Stimulated activated CD4-positive, alpha-beta T cell treated with anti-CD3 and anti-CD28 coated beads, Interleukin-15, amount 100 ng/mL, for 24 hours (primary cell): ENCODE measurements around the gene ZP2.
"Not testable (repeated sequence)": the region's sequence is repeated elsewhere in the genome, so short reads cannot be mapped to it uniquely, and the experiment has no call there.

Source experiments
- DNase-seq: peaks from one replicate; pipeline ENCODE4 v3.0.0-alpha.2; 2020

ZP2 gene

DNA sequence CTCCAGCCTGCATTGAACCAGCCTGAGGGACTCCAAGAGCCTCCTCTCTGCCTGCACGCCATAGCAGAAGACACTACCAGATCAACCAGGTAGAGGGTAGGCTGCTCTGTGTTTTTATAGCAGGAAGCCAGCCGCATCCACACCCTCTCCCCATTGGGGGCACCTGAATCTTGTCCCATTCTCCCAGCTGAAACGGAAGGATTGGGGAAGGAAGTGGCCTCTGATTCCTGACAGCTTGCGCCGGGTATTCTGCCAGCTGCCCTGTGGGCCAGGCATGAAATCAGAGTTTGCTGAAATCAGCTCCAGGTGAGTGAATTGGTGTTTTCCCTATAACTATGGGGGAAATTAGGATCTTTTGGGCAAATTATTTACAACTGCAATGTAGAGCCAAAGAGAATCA is at the start of gene ZP2:
Gene ZP2, minus strand, starts transcription at position 89 of the 400 bp plus-strand sequence. Its CDS starts 27 bp downstream, at position 62.
- no peak for DNase-seq

DNA sequence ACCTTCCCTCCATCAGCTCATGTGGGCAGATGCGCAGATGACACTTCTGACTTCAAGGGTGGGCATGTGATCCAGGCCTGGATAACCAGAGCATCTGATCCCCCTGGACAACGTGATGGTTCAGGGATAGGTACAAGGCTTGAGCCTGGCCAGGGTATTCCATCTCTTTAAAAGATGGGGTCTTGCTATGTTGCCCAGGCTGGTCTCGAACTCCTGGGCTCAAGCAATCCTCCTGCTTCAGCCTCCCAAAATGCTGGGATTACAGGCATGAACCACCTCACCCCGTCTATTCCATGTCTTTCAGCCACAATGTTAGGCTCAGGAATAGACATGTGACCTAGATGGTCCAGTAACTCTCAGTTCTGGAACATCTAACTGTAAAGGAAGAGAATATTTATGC is 45.9 kb upstream of the ZP2 start:
- DNase-seq = no peak

DNA sequence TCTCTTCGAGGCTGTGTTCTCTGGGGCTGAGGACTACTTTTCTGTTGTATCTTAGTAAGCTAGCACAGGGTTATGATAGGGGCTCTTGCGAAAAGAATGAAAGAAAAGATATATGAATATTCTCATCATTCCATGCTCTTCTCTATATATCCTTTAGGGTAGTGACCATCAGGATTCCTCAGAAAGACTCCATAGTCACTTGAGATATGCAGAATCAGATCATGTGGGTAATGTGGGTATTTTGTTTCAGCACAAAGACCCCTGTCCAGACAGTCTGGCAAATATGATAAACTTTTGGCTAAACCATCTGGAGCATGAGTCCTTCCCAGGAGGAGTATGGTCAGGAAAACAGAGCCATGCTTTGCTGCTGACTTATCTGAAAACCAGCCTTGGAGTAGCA is 45.3 kb upstream of the ZP2 start:
- no peak for DNase-seq

GRCh38 chr16:21253470-21253869 is 42.1 kb upstream of the ZP2 start:
- no peak for DNase-seq

DNA sequence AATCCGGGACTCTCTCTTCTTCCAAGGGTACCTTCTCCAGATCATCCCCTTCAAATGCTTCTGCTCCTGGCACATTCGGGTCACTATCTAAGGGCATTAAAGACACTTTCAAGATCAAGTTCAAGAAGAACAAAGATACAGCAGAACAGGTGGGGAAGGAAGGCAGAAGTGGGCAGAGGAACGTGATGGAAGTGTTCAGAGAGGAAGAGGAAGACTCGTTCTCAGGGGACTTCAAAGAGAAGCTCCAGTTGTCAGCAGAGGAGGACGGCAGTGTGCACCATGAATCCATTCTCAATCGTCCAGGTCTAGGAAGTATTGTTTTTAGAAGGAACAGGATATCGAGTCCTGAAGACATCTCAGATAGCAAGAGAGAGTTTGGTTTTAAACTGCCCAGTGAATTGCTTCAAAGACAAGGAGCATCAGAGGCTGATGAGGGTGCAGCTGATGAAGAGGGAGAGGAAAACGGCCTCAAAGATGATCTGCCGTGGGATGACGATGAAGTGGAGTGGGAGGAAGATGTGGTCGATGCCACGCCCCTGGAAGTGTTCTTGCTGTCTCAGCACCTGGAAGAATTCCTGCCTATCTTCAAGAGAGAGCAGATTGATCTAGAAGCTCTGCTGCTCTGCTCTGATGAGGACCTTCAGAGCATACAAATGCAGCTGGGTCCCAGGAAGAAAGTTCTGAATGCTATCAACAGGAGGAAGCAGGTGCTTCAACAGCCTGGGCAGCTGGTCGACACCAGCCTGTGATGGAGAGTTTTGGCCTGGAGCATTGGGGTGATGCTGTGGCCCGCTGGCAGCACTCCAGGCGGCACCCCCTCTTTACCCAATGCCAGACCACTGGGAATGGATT is 38.9 kb upstream of the ZP2 start:
- no peak for DNase-seq

DNA sequence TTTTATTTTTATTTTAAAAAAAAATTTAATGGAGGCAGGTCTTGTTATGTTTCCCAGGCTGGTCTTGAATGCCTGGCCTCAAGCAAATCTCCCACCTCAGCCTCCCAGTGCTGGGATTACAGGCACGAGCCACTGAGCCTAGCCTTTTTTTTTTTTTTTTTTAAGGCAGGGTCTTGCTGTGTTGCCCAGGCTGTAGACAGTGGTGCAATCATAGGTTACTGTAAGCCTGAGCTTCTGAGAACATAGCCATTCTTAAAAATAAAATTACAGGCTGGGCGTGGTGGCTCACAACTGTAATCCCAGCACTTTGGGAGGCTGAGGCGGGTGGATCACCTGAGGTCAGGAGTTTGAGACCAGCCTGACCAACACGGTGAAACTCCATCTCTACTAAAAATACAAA is 36.8 kb upstream of the ZP2 start:
- not testable (repeated sequence) for DNase-seq

GRCh38 chr16:21244518-21245215 is 33.3 kb upstream of the ZP2 start:
- DNase-seq = no peak

DNA sequence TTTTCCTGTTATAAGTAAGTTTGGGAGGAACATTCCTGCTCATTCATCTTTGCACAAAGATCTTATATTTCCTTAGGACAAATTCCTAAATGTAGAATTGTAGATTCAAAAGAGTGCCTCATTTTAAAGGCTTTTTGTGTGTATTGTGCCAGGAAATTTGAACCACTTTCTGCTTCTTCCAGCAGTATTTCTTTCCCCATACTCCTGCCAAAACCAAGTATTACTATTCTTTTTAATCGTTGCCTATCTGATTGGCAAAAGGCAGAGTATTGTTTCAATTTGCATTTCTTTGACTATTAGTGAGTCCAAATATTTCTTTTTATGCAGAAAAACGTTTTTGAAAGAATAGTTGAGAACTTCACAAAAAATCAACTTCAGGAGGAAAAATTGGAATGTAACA is 31.4 kb upstream of the ZP2 start:
- DNase-seq = no peak

DNA sequence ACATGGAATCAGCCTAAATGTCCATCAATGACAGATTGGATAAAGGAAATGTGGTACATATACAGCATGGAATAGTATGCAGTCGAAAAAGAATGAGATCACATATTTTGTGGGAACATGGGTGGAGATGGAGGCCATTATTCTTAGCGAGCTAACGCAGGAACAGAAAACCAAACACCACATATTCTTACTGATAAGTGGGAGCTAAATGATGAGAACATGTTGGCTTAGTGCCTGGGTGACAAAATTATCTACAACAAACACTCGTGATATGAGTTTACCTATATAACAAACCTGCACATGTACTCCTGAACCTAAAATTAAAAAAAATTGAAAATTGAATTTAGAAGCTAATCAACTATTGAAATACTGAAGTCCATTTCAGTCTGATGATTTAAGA is 28.3 kb upstream of the ZP2 start:
- DNase-seq = no peak

- DNase-seq = no peak
Observed at GRCh38 chr16:21236831-21237230, 25.5 kb upstream of the ZP2 start.

DNA sequence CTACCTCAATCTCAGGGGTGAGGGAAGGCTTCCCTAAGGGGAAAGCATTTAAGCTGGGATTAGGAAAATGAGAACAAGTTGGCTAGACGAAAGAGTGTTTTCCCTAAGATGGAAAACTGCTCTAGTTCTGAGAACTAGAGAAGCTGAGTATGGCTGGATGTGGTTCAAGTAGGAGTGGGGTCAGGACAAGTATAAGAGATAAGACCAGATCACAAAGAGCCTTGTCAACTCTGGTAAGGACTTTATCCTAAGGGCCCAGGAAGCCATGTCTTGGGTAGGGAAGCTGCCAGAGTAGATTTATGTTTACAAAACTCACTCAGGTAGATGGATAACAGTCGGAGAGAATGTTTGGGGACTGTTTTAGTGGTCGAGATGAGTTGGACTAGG is 23.8 kb upstream of the ZP2 start:
- DNase-seq = no peak

DNA sequence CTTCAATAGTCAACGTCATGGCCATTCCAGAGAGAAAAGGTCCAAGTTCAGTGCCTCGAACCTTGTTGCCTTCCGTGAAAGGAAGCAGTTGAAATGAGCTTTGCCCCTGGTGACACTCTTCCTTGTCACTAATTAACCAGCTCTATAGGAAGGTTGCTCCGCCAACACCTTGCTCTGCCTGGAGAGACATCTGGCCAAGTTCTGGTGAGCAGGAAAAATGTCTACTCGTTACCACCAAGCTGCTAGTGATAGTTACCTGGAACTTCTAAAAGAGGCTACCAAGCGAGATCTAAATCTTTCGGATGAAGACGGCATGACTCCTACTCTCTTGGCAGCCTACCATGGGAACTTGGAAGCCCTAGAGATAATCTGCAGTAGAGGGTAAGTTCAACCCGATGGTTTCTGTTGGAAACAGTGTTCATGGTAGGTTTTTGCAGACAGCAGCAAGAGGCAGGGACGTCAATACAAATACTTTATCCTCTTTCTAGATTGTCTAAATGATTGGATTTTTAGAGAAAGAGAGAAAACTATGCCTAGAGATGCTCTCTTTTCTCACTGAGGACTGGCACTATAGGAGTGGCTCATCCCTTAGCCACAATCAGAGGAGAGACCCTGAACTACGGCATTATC is 22.3 kb upstream of the ZP2 start, which contains the start of gene ANKS4B:
Gene ANKS4B, plus strand, starts transcription at position 179 of the 630 bp plus-strand sequence. Its CDS starts 39 bp downstream, at position 218.
- no peak for DNase-seq

DNA sequence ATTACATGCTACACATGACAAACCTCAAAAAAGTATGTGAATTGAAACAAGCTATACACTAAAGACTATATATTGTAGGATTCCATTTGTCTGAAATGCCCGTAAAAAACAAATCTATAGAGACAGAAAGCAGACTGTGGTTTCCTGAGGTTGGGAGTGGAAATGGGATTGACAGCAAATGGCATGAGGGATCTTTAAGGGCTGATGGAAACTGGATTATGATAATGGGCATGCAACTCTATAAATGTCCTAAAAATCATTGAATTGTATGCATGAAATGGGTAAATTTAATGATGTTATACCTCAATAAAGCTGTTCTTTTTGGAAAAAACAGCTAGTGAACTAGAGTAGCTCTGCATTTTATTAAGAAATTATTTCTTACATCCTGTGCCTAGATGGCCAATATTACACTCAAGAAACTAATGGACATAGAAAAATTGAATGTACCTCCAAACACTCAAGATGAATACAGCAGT is 21.7 kb upstream of the ZP2 start:
- DNase-seq = no peak

DNA sequence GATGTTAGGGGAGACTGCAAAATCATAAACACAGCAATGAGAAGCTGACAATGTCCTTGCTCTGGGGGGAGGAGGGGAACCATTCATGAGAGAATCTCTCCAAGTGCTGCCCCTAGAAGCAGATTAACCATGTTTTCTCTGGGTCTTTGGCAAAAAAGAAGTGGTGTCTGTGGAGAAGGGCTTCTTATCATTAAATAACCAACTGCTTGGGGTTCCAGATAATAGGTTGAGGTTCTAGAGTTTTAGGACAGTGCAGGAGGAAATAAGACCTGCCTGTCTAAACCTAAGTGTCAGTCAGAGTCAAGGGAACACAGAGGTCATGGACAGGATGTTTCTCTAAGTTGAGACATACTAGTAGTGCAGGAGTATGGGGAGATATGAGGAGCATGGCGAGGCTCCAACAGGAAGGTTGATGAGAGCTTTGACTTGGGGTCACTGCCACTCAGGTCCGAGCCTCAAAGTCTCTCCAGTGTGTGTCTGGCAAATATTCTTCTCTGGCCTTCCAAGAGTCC is 17.0 kb upstream of the ZP2 start:
- DNase-seq = no peak

- DNase-seq = no peak
Observed at GRCh38 chr16:21227866-21228265, 16.5 kb upstream of the ZP2 start.

GRCh38 chr16:21226749-21227148 is 15.4 kb upstream of the ZP2 start:
- DNase-seq = no peak

GRCh38 chr16:21224800-21225199 is 13.4 kb upstream of the ZP2 start:
- no peak for DNase-seq

DNA sequence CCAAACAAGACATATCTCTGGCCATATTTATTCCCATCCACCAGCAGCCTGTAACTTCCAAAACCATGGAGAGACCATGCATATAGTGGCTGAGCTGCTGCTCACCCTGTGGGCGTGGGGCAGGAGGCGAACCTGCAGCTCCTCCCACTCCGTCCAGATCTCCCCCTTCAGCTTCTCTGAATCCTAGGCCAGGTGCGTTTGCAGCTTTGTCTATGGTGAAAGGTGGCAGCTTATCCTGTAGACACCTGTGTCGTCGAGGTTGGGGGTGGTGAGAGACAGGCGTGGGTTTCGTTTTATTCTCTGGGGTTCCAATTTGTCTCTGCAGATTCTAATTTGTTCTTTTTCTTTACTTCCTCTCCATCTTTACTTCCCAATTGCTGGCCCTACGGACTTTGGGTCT is 12.4 kb upstream of the ZP2 start:
- DNase-seq = no peak

DNA sequence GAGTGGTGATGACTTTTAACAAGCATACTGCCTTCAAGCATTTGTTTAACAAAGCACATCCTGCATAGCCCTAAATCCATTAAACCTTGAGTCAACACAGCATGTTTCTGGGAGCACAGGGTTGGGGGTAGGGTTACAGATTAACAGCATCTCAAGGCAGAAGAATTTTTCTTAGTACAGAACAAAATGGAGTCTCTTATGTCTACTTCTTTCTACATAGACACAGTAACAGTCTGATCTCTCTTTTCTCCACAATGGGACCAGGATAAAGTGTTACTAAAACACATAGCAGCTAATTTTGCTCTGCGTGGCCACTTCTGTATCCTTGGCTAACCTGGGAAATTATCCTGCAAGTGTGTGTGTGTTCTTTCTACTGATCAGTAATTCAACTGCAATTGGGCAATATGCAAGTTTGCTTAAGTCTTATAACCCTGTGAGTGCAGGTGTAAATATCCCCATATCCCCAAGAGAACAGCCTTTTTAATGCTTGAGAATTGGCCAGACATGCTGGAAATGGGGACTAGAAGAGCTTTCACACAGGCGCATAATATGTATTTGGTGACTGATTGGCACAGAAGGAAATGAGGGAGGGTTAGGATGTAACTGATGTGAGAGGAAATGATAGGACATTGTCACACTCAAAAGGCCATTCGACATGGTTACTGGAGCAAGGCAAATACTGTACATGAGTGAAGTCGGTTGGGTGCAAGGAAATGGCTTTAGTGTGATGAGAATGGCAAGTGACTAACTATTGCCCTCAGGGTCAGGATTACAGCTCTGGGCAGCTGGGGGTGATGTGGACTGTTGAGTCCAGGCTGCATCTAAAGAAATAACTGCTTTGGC is 11.3 kb upstream of the ZP2 start:
- DNase-seq = no peak

DNA sequence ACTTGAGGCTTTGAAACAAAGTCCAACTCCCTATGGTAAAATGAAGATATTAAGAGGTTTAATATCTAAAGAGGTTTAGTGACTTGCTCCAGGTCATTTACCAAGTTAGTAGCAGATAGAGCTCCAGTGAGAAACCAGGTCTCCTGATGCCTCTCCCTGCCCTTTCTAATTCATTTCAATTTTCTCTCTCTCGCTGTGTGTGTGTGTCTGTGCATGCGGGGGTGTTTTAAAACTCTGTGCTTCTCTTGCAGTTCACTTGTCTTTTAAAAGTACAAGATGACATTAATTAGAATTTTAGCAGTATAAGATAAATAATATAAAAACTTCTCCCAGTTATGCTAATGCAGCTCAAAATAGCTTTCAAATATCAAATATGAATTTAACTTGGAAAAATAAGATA is 8.2 kb upstream of the ZP2 start:
- DNase-seq = no peak

DNA sequence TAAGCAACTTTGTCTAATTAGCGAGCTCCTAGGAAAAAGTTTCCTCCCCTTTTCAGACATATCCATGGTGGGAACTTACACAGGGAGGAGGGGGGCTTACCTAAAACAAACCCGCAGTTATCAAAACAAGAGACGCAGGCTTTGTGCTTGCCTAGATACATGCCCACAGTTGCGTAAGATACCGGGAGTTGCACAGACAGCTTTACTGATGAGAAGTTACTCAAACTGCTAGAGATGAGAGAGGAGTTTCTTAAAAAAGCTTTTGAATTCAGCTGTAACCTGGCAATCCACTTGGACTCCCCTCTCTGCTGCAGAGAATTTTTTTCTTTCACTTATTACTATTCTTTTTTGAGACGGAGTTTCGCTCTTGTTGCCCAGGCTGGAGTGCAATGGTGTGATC is 6.8 kb upstream of the ZP2 start:
- no peak for DNase-seq

- DNase-seq = no peak
Observed at GRCh38 chr16:21217121-21217520, 5.7 kb upstream of the ZP2 start.

- DNase-seq = no peak
Observed at GRCh38 chr16:21214086-21214485, 2.7 kb upstream of the ZP2 start.
